ENCODE results near the gene PPID.
A peak's percentile ranks its signal among the peaks of the same experiment; 100 is the strongest.
"Not testable (repeated sequence)": the region's sequence is repeated elsewhere in the genome, so short reads cannot be mapped to it uniquely, and the experiment has no call there.

PPID gene

GRCh38 chr4:158729716-158730559 lies 6.7 kb upstream of the PPID start:
- no peak for DNase-seq

- DNase-seq, result no peak
Measured at GRCh38 chr4:158728236-158728635, 5.0 kb upstream of the PPID start.

GRCh38 chr4:158726633-158727032 lies 3.4 kb upstream of the PPID start:
- no peak for DNase-seq

GRCh38 chr4:158724637-158725036 lies 1.4 kb upstream of the PPID start:
- DNase-seq, result no peak

GRCh38 chr4:158722291-158722916 lies 792 bp downstream of the PPID start:
- DNase-seq, result no peak

- DNase-seq, result no peak
Measured at GRCh38 chr4:158721680-158722079, 1.5 kb downstream of the PPID start.

- DNase-seq, result no peak
Measured at GRCh38 chr4:158715802-158716201, 7.4 kb downstream of the PPID start.

- no peak for DNase-seq
Measured at GRCh38 chr4:158714937-158715336, 8.3 kb downstream of the PPID start.

- not testable (repeated sequence) for DNase-seq
Measured at GRCh38 chr4:158712622-158713021, 10.6 kb downstream of the PPID start.

GRCh38 chr4:158710814-158711213 lies 12.4 kb downstream of the PPID start:
- DNase-seq, result no peak

- DNase-seq, result no peak
Measured at GRCh38 chr4:158704274-158704673, 18.9 kb downstream of the PPID start.

GRCh38 chr4:158688813-158689212 lies 34.4 kb downstream of the PPID start:
- DNase-seq, result no peak

- DNase-seq, result no peak
Measured at GRCh38 chr4:158682066-158682465, 41.1 kb downstream of the PPID start.

- DNase-seq, result no peak
Measured at GRCh38 chr4:158681629-158682028, 41.6 kb downstream of the PPID start.

GRCh38 chr4:158678767-158679166 lies 44.4 kb downstream of the PPID start:
- no peak for DNase-seq

GRCh38 chr4:158676076-158676475 lies 47.1 kb downstream of the PPID start:
- DNase-seq, result no peak

GRCh38 chr4:158673633-158674032 lies 49.6 kb downstream of the PPID start:
- no peak for DNase-seq

GRCh38 chr4:158671915-158672806 lies 51.0 kb downstream of the PPID start, which contains the start of gene ETFDH:
Gene ETFDH, plus strand, starts transcription at chr4:158672296. Its CDS starts 161 bp downstream, at chr4:158672457.
- peak; percentile 93 for DNase-seq

- DNase-seq, result no peak
Measured at GRCh38 chr4:158671665-158671914, 51.6 kb downstream of the PPID start, which contains the start of gene C4orf46. Gene C4orf46, minus strand, starts transcription at chr4:158671887. Its CDS starts 86 bp downstream, at chr4:158671801.

GRCh38 chr4:158670975-158671664 lies 52.1 kb downstream of the PPID start:
- peak; percentile 31 for DNase-seq

- DNase-seq, result no peak
Measured at GRCh38 chr4:158669310-158669709, 53.9 kb downstream of the PPID start.

- DNase-seq, result no peak
Measured at GRCh38 chr4:158667651-158668198, 55.5 kb downstream of the PPID start.

GRCh38 chr4:158666892-158667291 lies 56.3 kb downstream of the PPID start:
- no peak for DNase-seq

Measured in NK-92 treated with Interleukin-12 subunit alpha and Interleukin-12 subunit beta, amount 100 ng/mL, for 24 hours (cell line).